Left ventricle myocardium inferior (tissue), 1 donor: Measurements from ENCODE around the gene AGBL4. TPM values are rescaled to one million over a fixed set of nuclear protein-coding genes. Genes with fewer than 3 reads are reported as not detected.

ENCODE experiments used
- DNase-seq: peaks from one replicate; pipeline ENCODE4 v3.0.0-alpha.2; 2020
- H3K27ac ChIP-seq: fragments of 200-600 bp; replicated peaks from 2 replicates; pipeline ENCODE4 v1.8.0; 2021
- H3K27me3 ChIP-seq: fragments of 200-600 bp; 2 replicates; pipeline ENCODE4 v1.8.0; 2021; ENCODE audit warnings: low read depth
- H3K36me3 ChIP-seq: fragments of 200-600 bp; 2 replicates; pipeline ENCODE4 v1.8.0; 2021
- H3K4me1 ChIP-seq: fragments of 200-600 bp; 2 replicates; pipeline ENCODE4 v1.8.0; 2021
- H3K4me3 ChIP-seq: fragments of 200-600 bp; 2 replicates; pipeline ENCODE4 v1.8.0; 2021; ENCODE audit warnings: mild to moderate bottlenecking, moderate library complexity
- H3K9me3 ChIP-seq: fragments of 200-600 bp; replicated peaks from 2 replicates; pipeline ENCODE4 v1.8.0; 2021
- intact Hi-C: fragments of 100-400 bp; cut with micrococcal nuclease; formaldehyde crosslinking; loops from one replicate; pipeline ENCODE4 v1.11.0; 2022
- total RNA-seq: library from RNA; stranded (reverse); fragmentation: NEBNext Ultra II Directional; extraction: Animal tissue kit (Norgen Biotek cat#: 25700); gene quantifications from one replicate; pipeline ENCODE4 v1.2.1, GENCODE V29; 2021
- TF ChIP-seq, protein P1 (sequence below): fragments of 200-600 bp; IDR thresholded peaks from 2 replicates; pipeline ENCODE4 v1.8.0; 2021; ENCODE audit warnings: antibody characterized with exemption, mild to moderate bottlenecking, borderline replicate concordance
- donor health status: DM: no; HTN: yes; CAD: no; lungs with severe emphysema.

AGBL4 gene
- total RNA-seq, 1 donor from 2014 or later = 0.38 TPM

DNA sequence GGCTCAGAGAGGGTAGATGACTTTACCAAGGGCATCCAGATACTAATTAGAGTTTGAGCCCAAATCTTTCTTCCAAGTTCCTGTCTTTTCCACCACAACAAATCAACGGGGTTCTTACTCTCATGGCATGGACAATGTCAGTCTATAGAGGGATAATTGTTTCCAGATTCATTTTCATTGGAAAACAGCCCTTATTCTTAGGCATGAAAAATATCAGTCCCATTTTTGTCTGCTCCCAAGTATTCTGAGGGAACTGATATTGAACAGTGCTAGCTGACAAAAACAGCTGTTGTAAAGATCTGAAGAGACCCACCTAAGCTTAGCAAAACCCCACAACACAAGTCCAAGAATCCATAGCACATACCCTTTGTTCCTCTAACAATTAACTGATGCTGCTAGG is 898.0 kb downstream of the AGBL4 start:
- H3K4me3 ChIP-seq = no peak overlapping the region
- intact Hi-C loops = no loop called here
- DNase-seq = no peak
- no peaks in the 10 kb centered on the region for H3K27me3 ChIP-seq
- H3K9me3 ChIP-seq = peaks cover 4% of the 10 kb centered on the region
- H3K4me1 ChIP-seq = no peaks in the 10 kb centered on the region
- no peaks in the 10 kb centered on the region for H3K36me3 ChIP-seq
- TF ChIP-seq, protein P1, sequence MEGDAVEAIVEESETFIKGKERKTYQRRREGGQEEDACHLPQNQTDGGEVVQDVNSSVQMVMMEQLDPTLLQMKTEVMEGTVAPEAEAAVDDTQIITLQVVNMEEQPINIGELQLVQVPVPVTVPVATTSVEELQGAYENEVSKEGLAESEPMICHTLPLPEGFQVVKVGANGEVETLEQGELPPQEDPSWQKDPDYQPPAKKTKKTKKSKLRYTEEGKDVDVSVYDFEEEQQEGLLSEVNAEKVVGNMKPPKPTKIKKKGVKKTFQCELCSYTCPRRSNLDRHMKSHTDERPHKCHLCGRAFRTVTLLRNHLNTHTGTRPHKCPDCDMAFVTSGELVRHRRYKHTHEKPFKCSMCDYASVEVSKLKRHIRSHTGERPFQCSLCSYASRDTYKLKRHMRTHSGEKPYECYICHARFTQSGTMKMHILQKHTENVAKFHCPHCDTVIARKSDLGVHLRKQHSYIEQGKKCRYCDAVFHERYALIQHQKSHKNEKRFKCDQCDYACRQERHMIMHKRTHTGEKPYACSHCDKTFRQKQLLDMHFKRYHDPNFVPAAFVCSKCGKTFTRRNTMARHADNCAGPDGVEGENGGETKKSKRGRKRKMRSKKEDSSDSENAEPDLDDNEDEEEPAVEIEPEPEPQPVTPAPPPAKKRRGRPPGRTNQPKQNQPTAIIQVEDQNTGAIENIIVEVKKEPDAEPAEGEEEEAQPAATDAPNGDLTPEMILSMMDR = no peak
- H3K27ac ChIP-seq = no peak overlapping the region

DNA sequence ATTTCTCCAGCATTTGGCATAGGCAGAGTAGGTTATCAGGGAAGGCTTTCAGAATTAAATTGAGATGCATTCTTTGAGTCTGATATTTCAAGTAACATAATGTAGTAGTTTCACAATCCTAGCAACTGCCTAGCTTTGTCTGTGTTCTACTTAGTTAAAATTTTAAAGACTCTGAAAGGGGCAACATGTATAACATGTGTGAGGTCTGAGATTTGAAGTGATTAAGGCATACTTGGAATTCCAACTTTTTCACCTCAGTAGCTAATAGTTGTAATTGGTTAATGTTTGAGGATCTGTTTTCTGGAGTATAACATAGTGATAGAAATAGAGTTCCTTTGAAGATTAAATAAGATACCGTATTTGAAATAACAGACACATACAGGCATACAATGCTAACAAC is 911.8 kb downstream of the AGBL4 start:
- no peak overlapping the region for H3K4me3 ChIP-seq
- no peaks in the 10 kb centered on the region for H3K36me3 ChIP-seq
- no peak for DNase-seq
- no peak overlapping the region for H3K27ac ChIP-seq
- no peaks in the 10 kb centered on the region for H3K27me3 ChIP-seq
- no peaks in the 10 kb centered on the region for H3K4me1 ChIP-seq
- intact Hi-C loops = no loop called here
- peaks cover 25% of the 10 kb centered on the region for H3K9me3 ChIP-seq
- TF ChIP-seq, protein P1 = no peak

DNA sequence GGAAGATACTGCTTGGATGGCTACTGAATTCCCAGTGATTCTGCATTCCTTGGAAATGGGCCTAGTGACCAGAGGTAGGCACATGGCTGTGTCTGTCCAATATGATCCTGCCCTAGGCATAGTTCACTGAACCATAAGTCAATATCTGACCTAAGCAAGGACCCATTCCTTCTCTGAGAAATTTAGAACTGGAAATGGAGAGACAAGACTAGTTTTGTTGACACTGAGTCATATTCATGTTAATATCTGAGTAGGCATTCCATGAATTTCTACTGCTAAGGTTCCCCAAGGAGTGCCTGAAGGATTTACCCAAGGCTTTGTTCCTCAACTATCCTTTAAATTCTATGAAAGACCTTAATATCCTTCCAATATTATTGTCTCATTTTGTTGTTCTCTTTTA is 917.3 kb downstream of the AGBL4 start:
- Histone ChIP-seq H3K4me3 (no peak overlapping the region), H3K4me1 (no peaks in the 10 kb centered on the region), H3K27ac (no peak overlapping the region), H3K27me3 (no peaks in the 10 kb centered on the region), H3K9me3 (no peaks in the 10 kb centered on the region), H3K36me3 (no peaks in the 10 kb centered on the region)
- TF ChIP-seq, protein P1 = no peak
- intact Hi-C loops = no loop called here
- DNase-seq = no peak

DNA sequence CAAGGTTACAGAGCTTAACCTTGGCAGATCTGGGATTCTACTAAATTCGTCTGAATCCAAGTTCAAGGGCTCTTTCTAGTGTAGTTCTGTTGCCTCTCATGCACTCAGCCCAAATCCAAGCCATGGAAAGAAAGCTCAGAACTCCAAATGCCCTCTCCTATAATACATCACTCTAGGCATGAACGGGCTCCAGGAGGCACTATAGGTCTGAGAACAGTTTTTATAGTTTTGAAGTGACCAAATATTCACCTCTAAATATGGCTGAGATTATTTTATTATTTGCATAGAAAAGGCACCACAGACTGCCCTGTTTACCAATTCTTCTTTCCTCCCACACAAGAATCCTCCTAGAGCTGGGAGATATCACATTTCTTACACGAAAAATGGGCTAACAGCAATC is 919.2 kb downstream of the AGBL4 start:
- H3K9me3 ChIP-seq = no peaks in the 10 kb centered on the region
- intact Hi-C loops = no loop called here
- H3K27ac ChIP-seq = no peak overlapping the region
- H3K27me3 ChIP-seq = no peaks in the 10 kb centered on the region
- no peak for DNase-seq
- H3K4me3 ChIP-seq = no peak overlapping the region
- no peaks in the 10 kb centered on the region for H3K36me3 ChIP-seq
- H3K4me1 ChIP-seq = no peaks in the 10 kb centered on the region
- TF ChIP-seq, protein P1 = no peak

DNA sequence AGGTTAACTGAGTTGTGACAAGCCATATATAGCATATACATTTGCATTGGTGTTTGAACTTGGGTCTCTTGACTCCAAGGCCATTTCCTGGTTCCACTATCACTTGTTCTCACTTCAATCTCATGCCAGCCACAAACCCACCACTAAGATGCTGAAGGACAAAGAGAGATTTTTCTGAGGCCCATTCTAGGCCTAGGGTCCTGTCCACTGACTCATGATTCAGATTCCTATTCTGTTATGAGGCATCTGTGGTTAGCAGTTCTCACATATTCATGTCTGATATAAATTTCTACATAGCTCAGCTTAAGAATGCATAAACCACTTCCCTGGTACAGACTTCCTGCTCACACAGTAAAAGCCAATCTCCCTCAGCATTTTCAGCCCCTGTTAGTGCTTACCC is 921.0 kb downstream of the AGBL4 start:
- intact Hi-C loops = no loop called here
- TF ChIP-seq, protein P1 = no peak
- Histone ChIP-seq H3K27me3 (no peaks in the 10 kb centered on the region), H3K9me3 (no peaks in the 10 kb centered on the region), H3K36me3 (no peaks in the 10 kb centered on the region), H3K4me1 (no peaks in the 10 kb centered on the region), H3K4me3 (no peak overlapping the region), H3K27ac (no peak overlapping the region)
- no peak for DNase-seq

DNA sequence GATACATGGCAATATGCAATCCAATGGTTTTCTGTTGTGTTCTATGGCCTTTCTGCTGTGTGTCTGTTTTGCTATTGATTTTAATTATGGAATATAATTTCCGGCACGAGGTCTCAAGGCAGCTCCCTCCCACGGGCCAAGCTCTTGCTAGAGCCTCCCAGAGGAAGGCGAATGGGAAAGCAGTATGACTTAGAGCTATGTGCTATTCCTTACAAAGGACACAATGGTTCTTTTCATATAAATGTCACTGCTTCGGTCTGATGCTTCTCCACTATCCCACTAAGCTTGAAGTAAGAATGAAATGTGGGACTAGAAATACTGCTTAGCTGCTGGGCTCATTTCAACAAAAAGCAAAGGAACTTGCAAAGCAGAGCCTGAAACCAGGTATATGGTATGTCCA is 924.9 kb downstream of the AGBL4 start:
- Histone ChIP-seq H3K9me3 (peaks cover 5% of the 10 kb centered on the region), H3K4me3 (no peak overlapping the region), H3K27me3 (no peaks in the 10 kb centered on the region), H3K4me1 (no peaks in the 10 kb centered on the region), H3K36me3 (no peaks in the 10 kb centered on the region), H3K27ac (no peak overlapping the region)
- DNase-seq = no peak
- intact Hi-C loops = no loop called here
- TF ChIP-seq, protein P1 = no peak
